Right hindlimb (tissue), 1 donor: ENCODE data around the gene DNM3.

Experiments
- DNase-seq: peaks from one replicate; pipeline ENCODE4 v3.0.0-alpha.2; 2018

DNM3 gene

GRCh38 chr1:171873664-171874063, 32.4 kb downstream of the DNM3 start:
- DNase-seq, result no peak

GRCh38 chr1:171877701-171878100, 36.4 kb downstream of the DNM3 start:
- no peak for DNase-seq

- no peak for DNase-seq
Observed at GRCh38 chr1:171879556-171879955, 38.3 kb downstream of the DNM3 start.

DNA sequence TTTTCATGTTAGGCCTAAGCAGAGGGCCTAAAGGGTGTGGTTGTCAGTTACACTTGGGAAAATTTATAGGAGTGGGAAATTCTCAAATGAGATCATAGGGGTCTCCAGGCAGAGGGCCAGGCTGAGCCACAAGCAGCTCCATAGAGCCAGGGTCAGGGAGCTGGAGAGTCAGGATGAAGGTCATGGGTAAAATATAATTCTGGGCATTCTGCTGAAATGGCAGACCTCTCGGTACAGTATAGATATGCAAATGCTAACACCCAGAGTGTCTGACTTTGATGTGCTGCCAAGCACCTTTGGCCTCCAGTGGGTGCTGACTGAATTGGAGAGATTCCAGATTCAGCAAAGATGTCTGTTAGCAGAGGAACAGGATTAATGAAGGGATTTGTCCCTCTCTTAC, 40.1 kb downstream of the DNM3 start:
- DNase-seq, result no peak

DNA sequence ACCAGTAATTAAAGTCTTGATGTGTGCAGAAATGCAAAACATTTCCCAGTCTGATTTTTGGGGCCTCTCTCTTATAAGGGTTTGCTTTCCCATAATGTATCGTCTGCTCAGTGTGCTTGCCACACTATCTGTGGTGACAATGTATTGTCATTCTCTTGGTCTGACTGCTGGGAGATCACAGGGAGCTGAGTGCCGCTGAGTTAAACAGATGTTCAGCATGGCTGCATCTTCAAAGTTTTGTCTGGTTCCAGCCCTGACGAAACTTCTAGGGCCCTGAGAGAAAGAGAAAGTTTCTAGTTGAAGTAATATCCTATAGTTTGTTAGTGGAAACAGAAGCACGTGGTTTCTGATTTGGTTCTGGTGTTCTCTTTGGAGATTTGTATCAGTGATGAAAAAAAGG, 42.6 kb downstream of the DNM3 start:
- DNase-seq, result no peak

- DNase-seq, result no peak
Observed at GRCh38 chr1:171884475-171884874, 43.2 kb downstream of the DNM3 start.

GRCh38 chr1:171890131-171890530, 48.8 kb downstream of the DNM3 start:
- DNase-seq, result no peak

DNA sequence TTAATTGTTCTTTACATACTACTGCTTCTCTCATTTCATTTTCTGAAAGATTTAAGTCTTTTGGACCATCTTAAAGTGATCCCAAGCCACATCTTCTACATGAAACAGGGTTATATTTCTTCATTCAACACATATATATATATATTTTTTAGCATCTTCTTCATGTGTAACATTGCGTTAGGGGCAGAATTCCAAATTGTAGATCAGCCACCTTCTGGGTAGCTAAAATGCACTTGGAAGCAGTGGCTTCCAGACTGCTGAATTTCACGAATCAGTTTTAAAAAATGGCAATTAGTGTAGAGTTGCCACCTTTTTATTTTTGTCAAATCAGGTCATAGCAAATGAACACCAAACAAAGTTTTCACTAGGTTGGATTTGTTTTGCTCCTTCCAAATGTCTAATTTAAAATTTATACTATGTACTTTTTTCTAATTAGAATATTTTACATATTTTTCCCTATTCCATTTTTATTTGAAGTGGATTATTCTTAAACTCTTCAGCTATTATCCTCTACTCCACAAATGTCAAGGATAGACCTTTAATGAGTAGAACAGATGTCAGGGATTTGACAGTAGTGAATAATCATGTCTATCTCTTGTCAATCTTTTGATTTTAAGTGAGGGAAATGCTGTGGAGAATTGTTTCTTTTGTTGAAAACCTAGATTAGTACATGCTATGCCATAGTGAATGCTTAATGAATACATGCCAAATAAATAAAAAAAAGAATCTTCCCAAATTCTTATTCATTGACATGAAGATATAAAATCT, 55.8 kb downstream of the DNM3 start:
- no peak for DNase-seq

- DNase-seq, result peak; percentile 28
Observed at GRCh38 chr1:171898941-171899340, 57.6 kb downstream of the DNM3 start.

GRCh38 chr1:171899838-171900237, 58.5 kb downstream of the DNM3 start:
- DNase-seq, result no peak

DNA sequence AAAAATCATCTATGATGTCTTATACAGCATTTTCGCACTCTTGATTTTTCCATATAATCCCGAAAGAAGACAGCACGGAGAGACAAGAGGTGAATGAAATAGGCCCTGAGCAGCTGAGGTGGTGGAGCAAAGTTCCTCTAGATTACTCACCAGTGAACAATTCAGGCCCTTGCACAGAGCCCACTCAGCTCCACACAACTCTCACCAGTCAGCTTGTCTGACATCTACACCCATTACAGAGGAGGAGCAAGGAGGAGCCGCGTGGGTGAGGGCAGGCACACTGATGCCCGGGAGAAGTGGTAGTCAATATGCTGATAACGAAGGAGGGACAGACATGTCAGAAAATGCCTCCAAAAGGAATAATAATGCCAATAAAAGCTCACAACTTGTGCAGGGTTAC, 59.9 kb downstream of the DNM3 start:
- no peak for DNase-seq

- no peak for DNase-seq
Observed at GRCh38 chr1:171902527-171902926, 61.2 kb downstream of the DNM3 start.

DNA sequence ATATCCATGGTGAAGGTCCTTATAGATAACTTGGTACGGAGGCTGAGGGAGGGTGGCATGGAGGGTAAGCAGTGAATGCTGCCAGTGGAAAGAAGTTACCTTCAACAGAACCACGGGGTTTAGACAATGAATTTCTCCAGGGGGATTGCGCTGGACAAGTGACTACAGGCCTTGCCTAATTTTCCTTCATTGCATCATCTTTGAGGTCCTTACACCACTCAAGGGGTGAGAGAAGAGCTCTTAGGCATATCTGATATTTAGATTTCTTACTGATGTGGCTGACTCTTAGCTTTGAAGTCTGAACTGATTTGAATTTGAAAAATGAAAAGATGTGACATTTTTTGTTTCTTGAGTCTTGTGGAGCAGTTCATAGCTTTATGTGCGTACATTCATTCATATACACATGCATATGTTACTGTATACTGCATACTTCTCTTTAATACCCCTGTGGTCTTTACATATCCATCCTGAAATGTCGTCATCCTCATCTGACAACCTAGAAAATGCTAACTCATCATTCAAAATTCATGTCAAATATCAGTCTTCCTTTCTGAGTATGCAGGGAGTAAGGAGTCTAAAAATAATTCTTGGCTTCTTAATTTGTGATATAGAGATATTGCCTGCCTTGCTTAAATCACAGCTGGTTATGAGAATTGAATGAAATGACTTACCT, 63.6 kb downstream of the DNM3 start:
- no peak for DNase-seq

- DNase-seq, result no peak
Observed at GRCh38 chr1:171909711-171910110, 68.4 kb downstream of the DNM3 start.

GRCh38 chr1:171910786-171911185, 69.5 kb downstream of the DNM3 start:
- no peak for DNase-seq

DNA sequence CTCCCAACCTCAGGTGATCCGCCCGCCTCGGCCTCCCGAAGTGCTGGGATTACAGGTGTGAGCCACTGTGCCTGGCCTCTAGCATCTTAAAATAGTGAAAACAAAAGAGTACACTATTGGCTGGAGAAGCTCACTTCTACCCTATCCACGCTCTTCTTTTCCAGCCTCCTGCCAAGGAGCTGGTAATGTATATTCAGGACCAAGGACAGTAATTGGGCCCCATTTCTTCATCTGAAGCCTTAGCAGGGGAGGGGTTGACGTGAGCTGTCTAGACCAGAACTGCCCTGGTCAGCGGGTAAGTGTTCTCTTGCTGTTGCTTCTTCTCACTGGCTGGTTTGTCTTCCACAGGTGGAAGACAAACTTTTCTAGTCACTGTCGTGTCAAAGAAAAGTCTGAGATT, 70.2 kb downstream of the DNM3 start:
- no peak for DNase-seq

DNA sequence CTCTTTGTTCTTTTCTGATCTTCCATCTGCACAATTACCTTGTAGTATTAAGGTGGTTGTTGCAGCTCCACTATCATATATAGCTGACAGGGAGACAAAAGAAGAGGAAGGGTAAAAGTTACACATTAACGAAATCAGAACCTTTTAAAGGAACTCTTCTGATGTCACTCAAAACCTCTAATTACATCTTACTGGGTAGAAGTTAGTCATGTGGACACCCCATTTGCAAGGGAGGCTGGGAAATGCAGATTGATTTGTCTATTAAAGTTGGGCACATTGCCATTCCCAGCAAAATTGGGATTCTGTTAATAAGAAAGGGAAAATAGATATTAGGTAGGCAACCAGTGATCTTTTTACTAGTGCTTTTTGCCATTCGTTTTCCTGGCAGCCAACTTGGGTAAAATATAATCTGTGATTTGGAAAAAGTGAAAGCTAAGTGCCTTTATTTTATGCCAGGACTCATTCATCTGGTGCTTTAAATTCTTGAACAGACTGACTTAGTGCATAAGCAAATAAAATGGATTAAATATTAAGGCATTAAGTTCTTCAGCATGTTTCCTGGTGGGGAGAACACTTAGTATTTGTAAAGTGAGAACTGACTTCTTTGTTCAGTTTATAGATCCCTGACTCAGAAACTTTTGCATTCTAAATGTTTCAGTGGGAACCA, 71.3 kb downstream of the DNM3 start:
- DNase-seq, result no peak

DNA sequence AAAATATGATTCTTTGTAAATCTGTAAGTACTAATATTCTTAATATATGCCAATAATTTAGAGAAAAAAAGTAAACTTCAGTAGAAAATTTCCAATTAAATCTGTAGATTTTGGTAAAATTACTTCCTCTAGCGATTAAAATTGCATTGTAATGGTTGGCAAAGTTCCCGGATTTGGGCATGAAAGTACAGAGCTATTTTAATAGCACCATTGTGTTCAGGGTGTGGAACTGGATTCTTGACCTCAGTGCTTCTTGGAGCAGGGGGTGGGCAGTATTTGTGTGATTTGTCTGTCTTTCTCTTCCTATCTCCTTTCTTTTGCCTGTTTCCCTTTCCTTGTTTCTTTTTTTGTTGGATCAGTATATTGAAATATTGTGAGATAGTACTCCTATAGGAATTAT, 72.1 kb downstream of the DNM3 start:
- DNase-seq, result no peak

DNA sequence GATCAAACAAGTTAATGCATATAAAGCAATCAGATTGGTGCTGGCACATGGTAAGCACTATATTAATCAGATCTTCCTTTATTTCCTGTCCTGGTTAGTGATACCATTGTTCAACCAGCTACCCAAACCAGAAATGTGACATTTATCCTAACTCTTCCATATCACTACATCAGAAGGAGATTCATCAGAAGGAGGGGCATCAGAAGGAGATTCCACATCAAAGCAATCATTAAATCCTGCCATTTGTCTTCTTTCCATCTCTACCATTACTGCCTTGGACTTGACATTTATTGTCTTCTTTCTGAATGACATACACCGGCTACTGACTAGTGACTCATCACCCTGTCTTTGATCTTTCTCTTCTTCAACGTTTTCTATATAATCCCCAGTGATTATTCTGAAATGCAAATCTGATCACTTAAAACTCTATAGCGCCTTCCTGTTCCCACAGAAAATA, 75.0 kb downstream of the DNM3 start:
- no peak for DNase-seq

GRCh38 chr1:171917331-171917730, 76.0 kb downstream of the DNM3 start:
- DNase-seq, result no peak

- no peak for DNase-seq
Observed at GRCh38 chr1:171919891-171920887, 78.9 kb downstream of the DNM3 start.

- DNase-seq, result no peak
Observed at GRCh38 chr1:171922999-171923398, 81.7 kb downstream of the DNM3 start.

GRCh38 chr1:171929121-171929520, 87.8 kb downstream of the DNM3 start:
- no peak for DNase-seq
